ENCODE data around the gene PAM.

DNA sequence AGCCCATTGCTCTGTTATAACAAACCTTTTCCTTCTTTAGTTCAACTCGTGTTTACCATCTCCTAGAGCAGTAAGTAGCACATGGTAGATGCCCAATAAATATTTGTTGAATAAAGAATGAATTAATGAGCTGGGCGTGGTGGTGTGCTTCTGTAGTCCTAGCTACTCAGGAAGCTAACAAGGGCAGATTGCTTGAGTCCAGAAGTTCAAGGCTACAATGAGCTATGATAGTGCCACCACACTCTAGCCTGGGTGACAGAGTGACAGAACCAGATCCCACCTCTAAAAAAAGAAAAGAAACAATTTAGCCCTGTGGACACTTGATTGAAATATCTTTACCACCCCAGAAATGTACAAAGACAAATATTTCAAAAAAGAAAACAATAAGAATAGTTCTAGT lies 14.6 kb upstream of the PAM start:
- TF ChIP-seq POLR2AphosphoS5 (IDR thresholded peaks at IDR 0.05; ENCODE audit: low read depth, low read length) (no peak), TAF1 (IDR thresholded peaks at IDR 0.05; ENCODE audit: low read depth, low read length) (no peak), POLR2A (IDR thresholded peaks at IDR 0.05; ENCODE audit: low read depth, low read length) (no peak), PAX5 (IDR thresholded peaks at IDR 0.05; ENCODE audit: insufficient read depth, low read length, severe bottlenecking) (no peak)

Data from GM12891 (cell line).